Fibroblast of mammary gland (primary cell): Measurements from ENCODE around the gene MIR17HG.

Source experiments
- DNase-seq: peaks from one replicate; pipeline ENCODE4 v3.0.0-alpha.2; 2010; ENCODE audit warnings: low read depth
- H3K4me3 ChIP-seq: 2 replicates; pipeline ENCODE4 v1.5.1; 2011; ENCODE audit warnings: low read depth, mild to moderate bottlenecking, low read length, moderate library complexity; ENCODE audit not compliant: control insufficient read depth
- TF ChIP-seq, protein P1 (sequence below): conservative IDR thresholded peaks from 2 replicates; pipeline ENCODE4 v1.5.1; 2011; ENCODE audit warnings: low read depth, low read length, inconsistent platforms; ENCODE audit not compliant: control insufficient read depth, insufficient read depth

MIR17HG gene

DNA sequence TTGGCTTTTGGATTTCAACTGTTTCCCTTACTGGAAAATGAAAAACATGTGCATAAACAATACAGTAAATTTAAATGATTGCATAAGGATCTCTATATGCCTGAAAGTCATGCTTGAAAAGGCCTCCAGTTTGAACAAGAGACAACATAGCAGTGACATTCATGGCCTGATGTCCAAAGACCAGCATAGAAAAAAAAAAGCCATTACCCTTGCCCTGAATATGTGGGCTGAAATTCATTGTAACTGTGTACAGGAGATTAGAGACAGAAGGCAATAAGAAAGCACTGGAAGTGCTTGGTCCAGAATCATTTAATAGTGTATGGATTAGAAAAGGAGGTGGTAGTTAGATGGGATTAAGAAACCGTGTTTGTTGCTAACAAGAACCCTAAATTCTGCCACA, 15.4 kb downstream of the MIR17HG start:
- no peak overlapping the region for H3K4me3 ChIP-seq
- no peak for DNase-seq
- TF ChIP-seq, protein P1, sequence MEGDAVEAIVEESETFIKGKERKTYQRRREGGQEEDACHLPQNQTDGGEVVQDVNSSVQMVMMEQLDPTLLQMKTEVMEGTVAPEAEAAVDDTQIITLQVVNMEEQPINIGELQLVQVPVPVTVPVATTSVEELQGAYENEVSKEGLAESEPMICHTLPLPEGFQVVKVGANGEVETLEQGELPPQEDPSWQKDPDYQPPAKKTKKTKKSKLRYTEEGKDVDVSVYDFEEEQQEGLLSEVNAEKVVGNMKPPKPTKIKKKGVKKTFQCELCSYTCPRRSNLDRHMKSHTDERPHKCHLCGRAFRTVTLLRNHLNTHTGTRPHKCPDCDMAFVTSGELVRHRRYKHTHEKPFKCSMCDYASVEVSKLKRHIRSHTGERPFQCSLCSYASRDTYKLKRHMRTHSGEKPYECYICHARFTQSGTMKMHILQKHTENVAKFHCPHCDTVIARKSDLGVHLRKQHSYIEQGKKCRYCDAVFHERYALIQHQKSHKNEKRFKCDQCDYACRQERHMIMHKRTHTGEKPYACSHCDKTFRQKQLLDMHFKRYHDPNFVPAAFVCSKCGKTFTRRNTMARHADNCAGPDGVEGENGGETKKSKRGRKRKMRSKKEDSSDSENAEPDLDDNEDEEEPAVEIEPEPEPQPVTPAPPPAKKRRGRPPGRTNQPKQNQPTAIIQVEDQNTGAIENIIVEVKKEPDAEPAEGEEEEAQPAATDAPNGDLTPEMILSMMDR: no peak

DNA sequence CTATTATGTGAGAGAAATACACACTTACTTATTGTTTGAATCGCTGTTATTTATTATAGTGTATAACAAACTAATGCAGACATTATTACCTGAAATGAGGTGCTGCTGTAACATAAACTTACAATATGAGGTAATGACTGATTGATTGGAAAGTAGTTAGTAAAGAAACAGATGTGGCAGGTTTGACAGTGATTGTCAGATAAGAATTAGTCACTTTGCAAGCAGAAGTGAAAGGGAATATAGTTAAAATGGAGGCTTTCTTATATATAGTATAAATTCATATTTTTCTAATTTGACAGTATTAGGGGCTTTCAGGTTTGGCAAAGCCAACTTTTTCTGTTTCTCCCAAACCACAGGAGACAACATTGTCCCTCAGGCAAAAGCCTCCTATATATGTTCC, 20.6 kb downstream of the MIR17HG start:
- TF ChIP-seq, protein P1: no peak
- no peak for DNase-seq
- no peak overlapping the region for H3K4me3 ChIP-seq

DNA sequence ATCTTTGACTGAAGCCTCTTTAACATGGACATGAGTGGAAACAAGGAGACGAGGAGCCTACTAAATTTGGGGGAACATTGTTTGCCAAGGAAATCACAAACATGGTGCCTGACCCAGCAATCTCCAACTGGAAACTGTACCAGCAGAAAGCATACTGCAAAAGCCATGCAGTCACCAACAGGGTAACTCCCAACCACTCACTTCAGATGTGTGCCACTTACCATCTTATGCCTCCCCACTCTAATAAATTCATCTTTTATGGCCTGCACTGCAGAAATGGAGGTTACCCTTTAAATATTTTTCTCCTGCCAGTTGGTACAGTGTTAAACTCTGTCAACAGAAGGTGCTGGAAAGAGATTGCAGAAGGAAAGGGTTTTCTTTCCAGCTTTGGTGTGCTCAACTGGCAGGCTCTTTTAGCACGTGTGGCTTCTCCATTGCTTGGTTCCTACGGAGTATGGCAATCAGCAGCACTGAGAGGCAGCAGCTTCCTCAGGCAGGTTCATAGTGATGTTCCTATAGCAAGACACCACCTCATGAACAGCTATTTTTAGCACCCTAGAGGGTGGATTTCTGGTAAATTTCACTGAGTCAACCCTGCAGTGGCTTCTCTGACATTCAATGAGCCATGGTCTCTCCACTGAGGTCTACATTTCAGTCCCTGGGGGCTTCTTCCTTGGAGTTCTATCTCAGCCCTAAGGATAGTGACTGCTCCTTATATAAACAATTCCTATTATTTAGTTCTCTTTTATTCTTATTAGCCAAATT, 21.4 kb downstream of the MIR17HG start:
- DNase-seq: peak; percentile 50
- TF ChIP-seq, protein P1: no peak
- H3K4me3 ChIP-seq: no peak overlapping the region

DNA sequence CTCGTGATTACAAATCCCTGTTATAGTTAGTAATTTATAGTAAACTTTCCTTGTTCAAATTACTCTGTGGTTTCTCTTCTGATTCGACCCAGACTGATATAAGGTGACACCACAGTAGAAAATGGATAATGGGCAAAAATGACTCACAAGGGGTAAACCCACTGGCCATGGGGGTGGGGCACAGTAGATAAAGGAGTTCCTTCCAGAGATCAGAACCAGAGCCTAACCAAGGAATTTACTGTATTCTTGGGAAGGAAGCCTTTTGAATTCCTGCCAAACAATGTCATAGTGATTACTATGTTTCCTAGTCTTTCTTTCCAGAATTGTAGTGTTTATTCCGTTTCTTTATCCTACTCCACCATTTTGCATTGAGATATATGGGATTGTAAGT, 21.9 kb downstream of the MIR17HG start:
- TF ChIP-seq, protein P1: no peak
- DNase-seq: peak; percentile 49

DNA sequence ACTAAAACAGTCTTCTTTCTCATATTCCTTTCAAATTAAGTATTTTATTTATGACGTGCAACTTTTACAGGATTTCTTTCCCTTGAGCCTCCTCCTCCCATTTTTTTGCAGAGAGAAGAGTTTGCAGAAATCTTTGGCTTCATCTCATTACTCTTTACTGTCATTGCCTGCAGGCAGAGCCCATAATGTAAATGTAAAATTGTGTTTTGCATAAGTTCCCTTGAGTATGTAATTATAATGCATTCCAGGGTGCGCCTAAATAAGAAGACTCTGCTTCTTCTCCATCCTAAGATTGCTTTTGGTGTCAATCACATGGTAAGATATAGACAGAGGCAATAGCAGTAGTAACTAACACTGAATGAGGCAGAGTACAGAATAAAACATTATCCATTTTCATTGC, 23.0 kb downstream of the MIR17HG start:
- H3K4me3 ChIP-seq: no peak overlapping the region
- no peak for DNase-seq
- TF ChIP-seq, protein P1: no peak

More for the DNA sequence above, 21.9 kb downstream of the MIR17HG start:
- no peak overlapping the region for H3K4me3 ChIP-seq

DNA sequence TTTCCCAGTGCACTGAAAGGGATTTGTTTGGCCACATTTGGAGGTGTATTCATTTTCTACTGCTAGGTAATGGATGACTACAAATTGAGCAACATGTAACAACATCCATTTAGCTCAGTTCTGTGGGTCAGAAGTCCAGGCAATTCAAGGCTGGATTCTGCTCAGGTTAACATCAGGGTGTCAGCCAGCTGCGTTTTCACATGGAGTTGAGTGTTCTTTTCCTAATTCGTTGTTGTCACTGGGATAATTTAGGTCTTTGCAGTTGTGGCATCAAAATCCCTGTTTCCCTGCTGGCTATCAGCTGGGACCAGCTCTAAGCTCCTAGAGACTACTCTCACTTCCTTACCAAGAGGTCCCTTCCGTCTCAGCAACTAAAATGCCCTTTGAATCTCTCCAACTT, 25.4 kb downstream of the MIR17HG start:
- H3K4me3 ChIP-seq: no peak overlapping the region
- TF ChIP-seq, protein P1: no peak
- no peak for DNase-seq
